ENCODE measurements around the gene DDX31.

Gene DDX31

DNA sequence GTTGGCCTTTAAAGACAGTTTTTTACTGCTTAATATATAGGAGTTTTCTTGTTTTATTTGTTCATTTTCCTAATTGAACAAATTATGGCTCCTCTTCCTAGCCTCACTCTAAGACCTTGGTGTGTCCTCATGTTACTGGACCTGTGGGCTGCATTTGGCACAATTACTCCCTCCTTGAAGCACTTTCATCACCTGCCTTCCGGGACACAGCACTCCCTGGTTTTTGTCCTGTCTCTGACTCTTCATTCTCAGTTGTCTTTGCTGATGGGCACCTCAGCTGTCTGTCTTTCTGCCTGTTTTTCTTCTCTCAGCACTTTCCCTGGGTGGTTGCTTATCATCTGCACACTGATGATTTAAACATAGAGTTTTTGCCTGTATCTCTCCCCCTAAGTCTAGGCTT is 14.1 kb upstream of the DDX31 start:
- no peak for TF ChIP-seq CTCF (IDR thresholded peaks at IDR 0.05)

DNA sequence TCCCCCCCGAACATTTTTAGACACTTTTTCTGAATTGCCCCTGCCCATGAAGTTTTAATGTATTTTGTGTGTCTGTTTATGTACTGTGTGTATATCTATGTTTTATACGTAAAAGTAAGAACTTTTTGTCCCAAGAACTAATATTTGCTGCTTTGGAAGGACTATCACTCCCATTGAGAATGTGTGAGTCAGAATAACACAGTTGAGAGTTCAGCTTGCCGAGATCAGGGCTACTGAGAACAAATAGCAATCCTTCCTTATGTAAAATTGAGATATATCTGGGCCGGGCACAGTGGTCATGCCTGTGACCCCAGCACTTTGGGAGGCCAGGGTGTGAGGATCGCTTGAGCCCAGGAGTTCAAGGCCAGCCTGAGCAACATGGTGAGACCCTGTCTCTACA is 11.8 kb upstream of the DDX31 start:
- no peak for TF ChIP-seq CTCF (IDR thresholded peaks at IDR 0.05)

DNA sequence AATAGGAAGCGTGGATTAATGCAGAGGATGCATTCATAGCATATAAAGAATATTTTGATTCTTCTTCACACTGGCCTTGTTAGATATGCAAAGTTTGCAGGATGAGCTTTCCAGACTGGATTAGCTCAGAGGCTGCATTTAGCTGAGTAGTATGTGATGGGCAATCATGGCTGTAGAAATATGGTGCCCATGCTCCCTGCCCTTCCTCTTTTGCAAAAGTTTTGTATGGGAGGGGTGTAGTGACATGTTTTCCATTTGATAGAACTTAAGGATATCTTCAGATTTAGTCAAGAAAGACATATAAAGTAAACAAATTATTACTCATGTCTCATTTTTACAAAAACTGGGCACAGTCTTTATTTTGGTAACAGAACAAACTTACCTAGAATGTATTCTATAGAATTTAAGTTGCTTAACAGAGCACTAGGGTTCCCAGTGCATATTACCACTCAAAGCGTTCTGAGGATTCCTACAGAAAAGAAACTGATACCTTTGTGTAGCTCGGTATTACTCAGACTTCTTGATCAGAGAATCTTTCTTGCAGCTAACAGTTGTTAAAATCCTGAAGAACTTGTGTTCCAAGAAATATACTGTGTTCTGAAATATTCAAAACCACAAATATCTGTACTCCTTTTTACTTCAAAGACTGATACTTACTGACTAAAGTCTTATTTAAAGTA is 10.3 kb upstream of the DDX31 start:
- TF ChIP-seq CTCF (IDR thresholded peaks at IDR 0.05) = no peak

DNA sequence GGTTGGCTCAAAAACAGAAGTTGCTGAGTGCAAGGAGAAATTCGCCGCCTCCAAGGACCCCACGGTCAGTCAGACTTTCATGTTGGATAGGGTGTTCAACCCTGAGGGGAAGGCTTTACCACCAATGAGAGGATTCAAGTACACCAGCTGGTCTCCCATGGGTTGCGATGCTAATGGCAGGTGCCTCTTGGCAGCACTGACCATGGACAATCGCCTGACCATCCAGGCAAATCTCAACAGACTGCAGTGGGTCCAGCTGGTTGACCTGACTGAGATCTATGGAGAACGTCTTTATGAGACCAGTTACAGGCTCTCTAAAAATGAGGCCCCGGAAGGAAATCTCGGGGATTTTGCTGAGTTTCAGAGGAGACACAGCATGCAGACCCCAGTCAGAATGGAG is 8.2 kb upstream of the DDX31 start:
- TF ChIP-seq CTCF (IDR thresholded peaks at IDR 0.05) = no peak

GRCh38 chr9:132674485-132674884 is 4.7 kb upstream of the DDX31 start:
- TF ChIP-seq CTCF (IDR thresholded peaks at IDR 0.05) = no peak

DNA sequence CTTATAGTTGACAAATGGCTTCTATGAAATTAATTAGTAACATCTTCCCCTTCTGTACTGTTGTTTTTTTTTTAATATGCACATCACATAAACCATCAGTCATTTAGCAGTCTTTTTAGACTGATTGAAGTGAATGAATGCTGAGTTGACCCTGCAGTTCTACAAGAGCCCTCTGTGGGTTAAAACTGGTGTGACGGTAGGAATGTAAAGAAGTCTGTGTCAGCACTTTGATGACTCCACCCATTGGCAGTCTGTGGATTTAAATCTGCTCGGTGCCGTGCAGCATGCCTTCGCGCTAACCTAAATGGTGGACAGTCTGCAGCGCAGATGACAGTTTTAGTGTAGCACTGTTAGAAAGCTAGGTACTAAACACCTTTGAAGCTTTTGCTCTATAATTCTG is 3.6 kb upstream of the DDX31 start:
- TF ChIP-seq CTCF (IDR thresholded peaks at IDR 0.05) = no peak

DNA sequence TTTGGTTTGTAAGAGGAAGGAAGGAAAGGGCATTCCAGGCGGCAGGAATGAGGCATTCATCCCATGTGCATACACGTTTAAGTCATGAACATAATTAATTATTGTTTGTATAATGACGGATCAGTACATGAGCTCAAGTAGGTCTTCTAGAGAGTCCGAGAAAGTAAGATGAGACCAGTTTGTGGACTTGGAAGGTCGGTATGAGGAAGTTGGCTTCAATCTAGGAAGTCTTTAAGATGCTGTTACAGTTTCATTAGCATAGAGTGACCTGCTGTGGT is 2.6 kb upstream of the DDX31 start:
- no peak for TF ChIP-seq CTCF (IDR thresholded peaks at IDR 0.05)

Measured in LNCAP (cell line).